Kidney epithelial cell (primary cell): ENCODE results near the gene PRELP. TPM values are rescaled to one million over a fixed set of nuclear protein-coding genes. Genes with fewer than 3 reads are reported as not detected.

Experiments used
- DNase-seq: peaks from one replicate; pipeline ENCODE4 v3.0.0-alpha.2; 2010; ENCODE audit warnings: low read depth
- H3K27me3 ChIP-seq: 2 replicates; pipeline ENCODE4 v1.6.0; 2011; ENCODE audit warnings: low read length; ENCODE audit not compliant: control insufficient read depth, insufficient read depth
- H3K36me3 ChIP-seq: 2 replicates; pipeline ENCODE4 v1.5.1; 2011; ENCODE audit warnings: low read length; ENCODE audit not compliant: control insufficient read depth, insufficient read depth
- H3K4me3 ChIP-seq: 2 replicates; pipeline ENCODE4 v1.5.1; 2011; ENCODE audit warnings: low read depth, mild to moderate bottlenecking, control low read depth, low read length
- CTCF ChIP-seq: IDR thresholded peaks from 2 replicates; pipeline ENCODE4 v1.5.1; 2011; ENCODE audit warnings: mild to moderate bottlenecking, moderate library complexity, low read length, control low read depth, inconsistent platforms; ENCODE audit not compliant: insufficient read depth, poor library complexity, severe bottlenecking
- total RNA-seq: library from RNA; depleted of rRNA; stranded (reverse); fragments of >200 nt; gene quantifications from 2 replicates; pipeline ENCODE4 v1.2.3, GENCODE V29; 2015

Gene PRELP
- total RNA-seq, 1 donor from 2014 or later: under 0.01 TPM

DNA sequence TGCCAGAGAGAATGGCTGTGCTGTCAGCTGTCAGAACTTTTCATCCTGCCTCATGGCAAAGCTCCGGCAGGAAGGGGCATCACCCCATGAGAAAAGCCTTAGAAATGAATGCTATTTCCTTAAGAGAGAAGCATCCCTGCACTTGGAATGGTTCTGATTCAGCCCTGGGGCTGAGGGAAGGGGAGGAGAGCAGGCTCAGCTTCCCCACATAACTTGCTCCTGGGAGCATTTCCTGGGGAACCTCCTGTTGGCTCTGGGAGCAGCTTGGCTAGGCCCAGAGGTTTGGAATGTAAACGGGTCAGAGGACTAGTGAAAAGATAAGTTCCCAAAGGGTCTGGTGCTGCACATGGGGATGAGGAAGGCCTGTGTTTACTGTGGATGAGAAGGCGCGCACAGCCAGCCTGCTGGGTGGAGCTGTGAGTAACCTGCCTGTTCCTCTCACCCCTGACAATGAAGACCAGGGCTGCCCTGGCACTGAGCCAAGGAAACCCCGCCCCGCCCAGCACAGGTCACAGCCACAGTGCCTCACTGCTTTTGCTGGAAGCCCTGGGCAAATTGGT is 5.0 kb downstream of the PRELP start:
- H3K27me3 ChIP-seq: peaks cover 9% of the 10 kb centered on the region
- no peaks in the 10 kb centered on the region for H3K36me3 ChIP-seq
- H3K4me3 ChIP-seq: no peak overlapping the region
- no peak for DNase-seq
- TF ChIP-seq CTCF: no peak

DNA sequence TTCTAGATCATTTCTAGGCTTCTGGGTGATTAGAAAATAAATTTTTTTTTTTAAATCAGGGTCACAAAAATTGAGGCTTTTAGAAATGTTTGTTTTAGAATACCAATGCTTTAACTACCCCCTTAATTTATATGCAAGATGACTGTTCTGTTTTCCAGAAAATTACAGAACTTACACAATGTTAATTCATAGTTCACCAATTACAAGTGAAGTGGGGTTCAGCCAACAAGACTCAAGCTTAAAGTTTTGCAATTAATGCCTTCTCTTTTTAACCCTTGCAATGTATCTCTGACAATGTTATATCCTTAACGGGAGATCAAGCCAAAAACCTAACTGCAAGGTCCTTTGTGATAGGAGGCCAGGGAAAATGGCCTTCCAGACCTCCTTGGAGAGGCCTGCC is 5.6 kb downstream of the PRELP start:
- peaks cover 7% of the 10 kb centered on the region for H3K27me3 ChIP-seq
- TF ChIP-seq CTCF: no peak
- no peak overlapping the region for H3K4me3 ChIP-seq
- H3K36me3 ChIP-seq: no peaks in the 10 kb centered on the region
- DNase-seq: no peak

GRCh38 chr1:203486618-203487370 is 11.2 kb downstream of the PRELP start:
- Histone ChIP-seq H3K27me3 (peaks cover 7% of the 10 kb centered on the region), H3K4me3 (no peak overlapping the region), H3K36me3 (no peaks in the 10 kb centered on the region)
- no peak for DNase-seq
- TF ChIP-seq CTCF: no peak

GRCh38 chr1:203488539-203488938 is 12.9 kb downstream of the PRELP start:
- no peaks in the 10 kb centered on the region for H3K36me3 ChIP-seq
- H3K27me3 ChIP-seq: peaks cover 9% of the 10 kb centered on the region
- DNase-seq: no peak
- no peak overlapping the region for H3K4me3 ChIP-seq
- no peak for TF ChIP-seq CTCF

DNA sequence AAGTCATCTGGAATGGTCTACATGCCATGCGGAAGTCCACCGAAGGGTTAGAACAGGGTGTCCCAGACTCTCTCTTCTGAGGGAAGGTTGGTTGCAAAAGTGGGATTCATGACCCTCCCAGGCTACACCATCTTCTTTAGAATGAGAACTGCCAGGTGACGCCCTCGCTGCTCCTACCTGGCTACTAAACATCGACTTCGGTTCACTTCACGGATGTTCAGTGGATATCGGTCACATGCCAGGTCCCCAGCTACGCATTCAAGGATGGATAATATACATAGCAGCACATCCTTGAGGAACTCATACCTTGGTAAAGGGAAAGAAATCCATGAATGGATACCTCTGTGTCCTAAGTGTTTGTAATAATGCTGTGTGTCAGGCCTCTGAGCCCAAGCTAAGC is 15.0 kb downstream of the PRELP start:
- DNase-seq: no peak
- H3K27me3 ChIP-seq: peaks cover 9% of the 10 kb centered on the region
- TF ChIP-seq CTCF: no peak
- H3K36me3 ChIP-seq: no peaks in the 10 kb centered on the region
- H3K4me3 ChIP-seq: no peak overlapping the region

DNA sequence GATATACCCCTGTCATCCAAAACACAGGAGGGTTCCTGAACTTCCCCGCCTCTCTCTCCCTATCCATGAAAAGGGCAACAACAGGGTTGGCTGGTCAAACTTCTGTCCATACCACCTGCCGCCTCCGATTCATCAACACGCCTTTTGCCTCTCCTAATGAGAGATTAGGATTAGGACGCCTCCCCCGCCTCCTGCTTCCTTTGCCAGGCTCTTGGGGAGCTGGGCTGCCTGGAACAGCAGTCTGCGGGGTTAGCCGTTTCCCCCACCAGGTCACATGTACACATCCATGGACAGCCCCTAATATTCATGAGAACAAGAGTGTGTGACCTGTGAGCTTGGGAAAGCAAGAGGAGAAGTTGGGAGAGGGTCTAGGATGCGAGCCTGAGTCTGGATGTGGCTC is 16.1 kb downstream of the PRELP start:
- Histone ChIP-seq H3K4me3 (no peak overlapping the region), H3K36me3 (no peaks in the 10 kb centered on the region), H3K27me3 (peaks cover 10% of the 10 kb centered on the region)
- no peak for TF ChIP-seq CTCF
- DNase-seq: no peak
